Measurements from ENCODE around the gene HOXB6.

GRCh38 chr17:48611681-48612455 lies 7.1 kb upstream of the HOXB6 start:
- TF ChIP-seq CTCF (conservative IDR thresholded peaks at IDR 0.05) (no peak), ZFX (IDR thresholded peaks at IDR 0.05) (no peak)

Measured in C4-2B (cell line).